ENCODE measurements around the gene AK4.

AK4 gene

GRCh38 chr1:65148178-65148547 lies at the start of gene AK4:
Gene AK4, plus strand, starts transcription at chr1:65148203. Its CDS starts 205 bp downstream, at chr1:65148408.
- H3K4me3 ChIP-seq (ENCODE audit: low read depth, low read length): peak within 1 kb of the TSS; percentile 55

DNA sequence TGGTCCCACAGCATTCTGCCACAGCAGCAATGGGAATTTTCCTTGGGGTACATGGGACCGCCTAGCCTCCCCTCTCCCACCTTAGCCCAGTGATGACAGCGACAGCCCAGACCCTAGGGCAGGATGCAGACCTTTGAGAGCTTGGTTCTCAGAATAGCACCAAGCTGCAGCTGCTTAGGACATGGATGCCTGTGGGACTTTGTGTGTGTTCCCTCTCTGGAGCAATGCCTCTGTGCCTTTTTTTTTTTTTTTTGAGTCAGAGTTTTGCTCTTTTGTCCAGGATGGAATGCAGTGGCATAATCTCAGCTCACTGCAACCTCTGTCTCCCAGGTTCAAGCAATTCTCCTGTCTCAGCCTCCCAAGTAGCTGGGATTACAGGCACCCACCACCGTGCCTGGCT lies 44.2 kb upstream of the AK4 start:
- no peak for TF ChIP-seq CTCF (IDR thresholded peaks at IDR 0.05; ENCODE audit: low read depth, low read length)
- no peak overlapping the region for H3K4me3 ChIP-seq (ENCODE audit: low read depth, low read length)

GRCh38 chr1:65104854-65105534 lies 43.0 kb upstream of the AK4 start:
- no peak for TF ChIP-seq CTCF (IDR thresholded peaks at IDR 0.05; ENCODE audit: low read depth, low read length)
- no peak overlapping the region for H3K4me3 ChIP-seq (ENCODE audit: low read depth, low read length)

DNA sequence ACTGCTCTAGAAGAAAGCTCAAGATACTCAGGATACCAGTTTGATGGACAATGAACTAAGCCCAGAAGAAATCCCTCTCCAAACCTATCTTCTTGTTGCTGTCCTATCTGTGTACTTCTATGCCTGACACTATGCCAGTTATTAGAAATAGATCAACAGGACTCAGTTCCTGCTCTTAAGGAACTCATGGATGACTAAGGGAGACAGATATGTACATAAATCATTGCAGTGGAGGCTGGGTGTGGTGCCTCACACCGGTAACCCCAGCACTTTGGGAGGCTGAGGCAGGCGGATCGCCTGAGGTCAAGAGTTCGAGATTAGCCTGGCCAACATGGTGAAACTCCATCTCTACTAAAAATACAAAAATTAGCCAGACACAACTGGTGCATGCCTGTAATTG lies 42.4 kb upstream of the AK4 start:
- no peak for TF ChIP-seq CTCF (IDR thresholded peaks at IDR 0.05; ENCODE audit: low read depth, low read length)

GRCh38 chr1:65108025-65108642 lies 39.9 kb upstream of the AK4 start:
- TF ChIP-seq CTCF (IDR thresholded peaks at IDR 0.05; ENCODE audit: low read depth, low read length): no peak
- H3K4me3 ChIP-seq (ENCODE audit: low read depth, low read length): no peak overlapping the region

More for the DNA sequence above, 42.4 kb upstream of the AK4 start:
- no peak overlapping the region for H3K4me3 ChIP-seq (ENCODE audit: low read depth, low read length)

- no peak for TF ChIP-seq CTCF (IDR thresholded peaks at IDR 0.05; ENCODE audit: low read depth, low read length)
- no peak overlapping the region for H3K4me3 ChIP-seq (ENCODE audit: low read depth, low read length)
Observed at GRCh38 chr1:65109487-65109886, 38.5 kb upstream of the AK4 start.

DNA sequence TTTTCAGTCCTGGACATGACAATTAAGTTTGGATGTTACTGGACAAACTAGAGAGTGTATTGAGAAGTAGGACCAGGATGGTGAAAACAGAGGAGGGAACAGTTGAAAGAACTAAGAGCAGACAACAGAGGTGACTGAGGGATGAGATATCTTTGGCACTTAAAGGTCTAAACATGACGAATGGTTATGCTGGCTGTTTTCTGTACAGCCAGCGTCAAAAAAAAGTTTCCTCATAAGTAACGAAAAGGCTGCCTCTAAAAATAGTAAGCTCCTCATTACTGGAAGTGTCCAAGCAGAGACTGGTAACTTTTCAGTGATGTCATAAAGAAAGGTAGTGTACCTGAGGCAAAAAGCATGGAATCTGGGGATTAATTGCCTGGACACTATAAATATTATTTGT lies 35.2 kb upstream of the AK4 start:
- TF ChIP-seq CTCF (IDR thresholded peaks at IDR 0.05; ENCODE audit: low read depth, low read length): no peak
- no peak overlapping the region for H3K4me3 ChIP-seq (ENCODE audit: low read depth, low read length)

DNA sequence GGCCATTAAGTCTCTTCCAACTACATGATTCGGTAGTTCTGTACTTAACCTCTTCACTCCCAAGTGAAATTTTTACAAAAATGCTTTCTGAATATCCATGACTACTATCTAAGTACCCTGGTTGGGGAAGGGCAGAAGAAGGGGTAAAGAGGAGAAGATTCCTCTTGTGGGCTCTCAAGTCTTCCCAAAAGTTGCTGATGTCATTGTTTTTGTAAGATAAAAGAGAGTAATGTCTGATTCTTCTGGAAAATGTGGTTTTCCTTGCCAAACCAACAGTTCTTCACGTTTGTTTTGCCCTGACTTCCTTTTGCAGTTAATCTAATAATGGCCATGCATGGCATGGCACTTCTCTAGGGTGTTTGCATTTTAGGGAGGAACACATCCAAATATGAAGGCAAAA lies 34.7 kb upstream of the AK4 start:
- H3K4me3 ChIP-seq (ENCODE audit: low read depth, low read length): no peak overlapping the region
- TF ChIP-seq CTCF (IDR thresholded peaks at IDR 0.05; ENCODE audit: low read depth, low read length): no peak

Measured in WI38 (cell line).